Measurements from ENCODE around the gene NLGN3.
"Not testable (repeated sequence)": the region's sequence is repeated elsewhere in the genome, so short reads cannot be mapped to it uniquely, and the experiment has no call there.

The NLGN3 gene

DNA sequence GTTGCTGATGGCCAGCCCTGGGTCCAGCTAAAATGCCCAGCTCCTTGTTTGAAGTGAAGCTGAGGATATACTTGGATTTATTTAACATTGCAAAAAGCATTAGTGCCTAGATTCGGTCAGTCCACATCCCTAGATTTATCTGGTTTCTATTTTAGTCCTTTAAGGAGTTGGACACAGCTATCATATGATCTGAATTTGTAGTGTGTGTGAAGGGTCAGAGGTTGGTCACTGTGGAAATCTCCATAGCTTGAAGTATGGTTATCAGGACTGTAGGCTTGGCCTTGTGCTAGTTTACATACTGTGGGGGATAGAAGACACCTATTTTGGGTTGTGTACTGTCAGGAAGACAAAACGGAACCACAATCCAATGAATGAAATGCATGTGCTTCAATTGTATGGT lies 28.8 kb downstream of the NLGN3 start:
- no peak for DNase-seq

GRCh38 chrX:71174795-71175194 lies 30.2 kb downstream of the NLGN3 start:
- DNase-seq = no peak

- DNase-seq = no peak
These were observed 30.9 kb downstream of the NLGN3 start for GRCh38 chrX:71175531-71175930.

DNA sequence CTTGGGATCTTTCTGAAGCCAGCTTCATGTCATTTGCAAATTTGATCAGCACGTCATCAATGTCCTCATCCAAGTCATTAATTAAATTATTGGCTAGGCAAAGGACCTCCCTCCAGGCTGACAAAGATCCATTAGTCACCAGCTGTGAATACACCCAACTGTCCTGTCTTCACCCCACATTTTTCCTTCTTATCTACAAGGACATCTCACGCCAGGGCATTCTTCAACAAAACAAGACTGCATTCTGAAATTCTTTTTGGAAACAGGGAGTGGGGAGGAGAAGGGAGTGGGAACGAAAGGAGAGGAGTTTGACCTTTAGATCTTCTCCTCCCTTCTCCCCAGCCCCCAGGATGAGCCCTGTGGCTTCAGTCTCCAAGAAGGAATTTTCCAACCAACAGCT lies 32.7 kb downstream of the NLGN3 start:
- no peak for DNase-seq

DNA sequence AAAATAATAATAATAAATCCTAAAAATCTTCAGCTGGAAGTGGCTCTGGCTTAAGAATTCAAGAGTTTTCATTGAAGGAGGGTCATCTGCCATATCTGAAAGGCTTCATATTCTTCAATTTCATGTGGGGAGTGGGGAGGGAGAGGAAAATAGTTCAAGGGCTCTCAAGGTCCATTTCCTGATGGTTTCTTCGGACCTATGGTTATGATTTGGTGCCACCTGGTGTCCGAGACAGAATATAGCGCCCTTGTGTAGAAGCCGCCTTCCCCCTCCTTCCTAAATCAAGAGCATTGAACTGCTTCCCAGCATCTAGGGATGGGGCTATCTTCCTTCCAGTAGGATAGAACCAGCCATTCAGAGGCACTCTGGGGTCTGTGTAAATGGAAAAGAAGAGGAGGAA lies 34.3 kb downstream of the NLGN3 start:
- peak; percentile 35 for DNase-seq

DNA sequence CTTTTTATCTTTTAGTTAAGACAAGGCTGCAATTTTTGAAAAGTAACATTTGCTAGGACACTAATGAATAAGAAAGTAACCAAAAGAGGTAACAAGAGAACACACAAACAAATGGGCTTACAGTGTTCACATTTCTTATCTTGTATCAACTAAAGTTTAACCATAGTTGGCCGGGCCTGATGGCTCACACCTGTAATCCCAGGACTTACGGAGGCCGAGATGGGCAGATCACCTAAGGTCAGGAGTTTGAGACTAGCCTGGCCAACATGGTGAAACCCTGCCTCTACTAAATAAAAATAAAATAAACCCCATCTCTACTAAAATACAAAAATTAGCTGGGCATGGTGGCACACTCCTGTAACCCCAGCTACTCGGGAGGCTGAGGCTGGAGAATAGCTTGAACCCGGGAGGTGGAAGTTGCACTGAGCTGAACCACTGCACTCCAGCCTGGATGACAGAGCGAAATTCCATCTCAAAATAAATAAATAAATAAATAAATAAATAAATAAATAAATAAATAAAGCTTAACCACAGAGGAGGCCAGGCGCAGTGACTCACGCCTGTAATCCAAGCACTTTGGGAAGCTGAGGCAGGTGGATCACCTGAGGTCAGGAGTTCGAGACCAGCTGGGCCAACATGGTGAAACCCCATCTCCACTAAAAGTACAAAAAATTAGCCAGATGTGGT lies 36.1 kb downstream of the NLGN3 start:
- DNase-seq = not testable (repeated sequence)

GRCh38 chrX:71181558-71181909 lies 36.9 kb downstream of the NLGN3 start:
- no peak for DNase-seq

DNA sequence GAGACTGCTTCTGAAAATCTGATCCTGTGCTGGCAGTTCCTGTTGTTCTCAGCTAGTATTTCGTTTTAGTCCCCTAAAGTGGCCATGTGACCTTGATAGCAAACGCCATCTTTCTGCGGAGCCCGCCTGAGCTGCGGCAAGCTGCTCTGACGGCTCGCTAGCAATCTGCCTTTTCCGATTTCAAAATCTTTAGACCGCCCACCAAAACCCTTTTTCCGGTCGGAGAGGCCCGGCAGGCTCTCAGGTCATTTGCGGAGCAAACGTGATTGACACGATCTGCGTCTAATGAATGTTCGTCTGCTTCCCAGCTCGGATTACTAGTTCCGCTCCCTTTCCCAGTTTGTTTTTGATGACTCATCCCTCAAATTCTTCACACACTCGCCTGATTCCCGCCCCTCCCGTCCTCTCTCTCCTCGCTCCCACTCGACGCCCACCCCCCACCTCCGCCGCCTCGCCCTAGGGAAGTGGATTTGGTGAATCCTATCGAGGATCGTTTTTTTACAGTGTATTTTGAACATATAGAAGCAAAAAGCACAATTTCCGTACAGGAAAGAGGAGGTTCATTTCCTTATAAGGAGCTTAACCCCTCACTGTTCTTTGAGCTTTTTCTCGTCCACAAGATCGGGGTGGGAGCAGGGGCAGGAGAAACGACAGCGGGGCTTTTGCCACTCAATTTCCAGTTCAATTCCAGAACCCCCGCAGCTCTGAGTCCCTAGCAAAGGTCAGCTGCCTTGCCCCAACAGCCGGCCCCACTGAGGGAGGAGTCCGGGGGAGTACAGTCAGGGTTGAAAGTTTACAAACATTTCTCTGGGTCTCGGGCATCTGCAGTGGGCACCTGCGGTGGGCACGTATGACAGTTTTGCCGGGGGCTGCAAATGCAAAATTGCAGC lies 37.5 kb downstream of the NLGN3 start:
- peak; percentile 94 for DNase-seq

- no peak for DNase-seq
These were observed 38.2 kb downstream of the NLGN3 start for GRCh38 chrX:71182871-71183270.

DNA sequence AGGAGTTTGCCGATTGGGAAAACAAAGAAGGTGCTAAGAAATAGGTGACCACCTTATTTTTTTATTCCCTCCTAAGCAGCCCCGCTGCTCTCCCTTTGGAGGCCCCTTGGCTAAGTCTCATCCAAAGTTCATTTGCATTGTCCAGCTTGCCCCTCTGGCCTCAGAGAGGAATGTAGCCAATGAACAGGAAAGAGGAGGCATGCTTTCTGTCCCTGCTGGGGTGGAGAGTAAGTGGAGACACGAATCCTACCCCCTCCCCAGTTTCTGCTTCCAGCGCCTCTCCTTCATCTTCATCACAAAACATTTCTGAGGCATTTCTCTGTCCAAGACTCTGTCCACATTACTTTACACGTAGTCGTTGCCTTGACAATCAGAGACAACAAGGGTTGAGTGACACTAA lies 38.7 kb downstream of the NLGN3 start:
- DNase-seq = no peak

- DNase-seq = no peak
These were observed 39.5 kb downstream of the NLGN3 start for GRCh38 chrX:71184092-71184491.

DNA sequence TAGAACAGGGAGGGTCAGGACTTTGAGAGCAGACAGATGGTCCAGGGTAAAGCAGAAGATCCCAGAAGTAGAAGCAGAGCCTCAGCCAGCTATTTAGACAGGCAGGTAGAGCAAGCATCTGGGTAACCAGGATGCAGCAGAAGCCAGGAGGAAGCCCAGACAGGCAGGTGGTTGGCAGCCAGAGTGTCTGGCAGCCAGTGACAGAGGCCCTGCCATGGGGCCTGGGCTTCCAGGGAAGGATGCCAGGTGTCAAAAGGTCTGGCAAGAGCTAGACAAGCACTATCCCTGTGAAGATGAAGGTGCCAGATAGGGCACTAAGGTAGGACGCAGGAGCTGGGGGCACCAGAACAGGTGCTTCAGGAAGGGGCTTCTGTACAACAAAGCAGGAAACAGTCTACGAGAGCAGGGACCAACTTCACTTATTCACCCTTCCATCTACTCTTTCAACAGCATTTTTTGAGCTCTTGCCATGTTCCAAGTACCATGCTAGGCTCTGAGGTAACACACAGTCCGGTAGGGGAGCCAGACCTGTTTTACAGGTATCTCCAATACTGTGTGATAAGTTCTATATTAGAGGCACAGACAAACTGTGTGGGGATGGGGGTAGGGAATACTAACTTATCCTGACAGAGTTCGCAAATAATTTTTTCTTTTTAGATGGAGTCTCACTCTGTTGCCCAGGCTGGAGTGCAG lies 40.3 kb downstream of the NLGN3 start:
- no peak for DNase-seq

GRCh38 chrX:71191248-71191647 lies 46.6 kb downstream of the NLGN3 start:
- no peak for DNase-seq

DNA sequence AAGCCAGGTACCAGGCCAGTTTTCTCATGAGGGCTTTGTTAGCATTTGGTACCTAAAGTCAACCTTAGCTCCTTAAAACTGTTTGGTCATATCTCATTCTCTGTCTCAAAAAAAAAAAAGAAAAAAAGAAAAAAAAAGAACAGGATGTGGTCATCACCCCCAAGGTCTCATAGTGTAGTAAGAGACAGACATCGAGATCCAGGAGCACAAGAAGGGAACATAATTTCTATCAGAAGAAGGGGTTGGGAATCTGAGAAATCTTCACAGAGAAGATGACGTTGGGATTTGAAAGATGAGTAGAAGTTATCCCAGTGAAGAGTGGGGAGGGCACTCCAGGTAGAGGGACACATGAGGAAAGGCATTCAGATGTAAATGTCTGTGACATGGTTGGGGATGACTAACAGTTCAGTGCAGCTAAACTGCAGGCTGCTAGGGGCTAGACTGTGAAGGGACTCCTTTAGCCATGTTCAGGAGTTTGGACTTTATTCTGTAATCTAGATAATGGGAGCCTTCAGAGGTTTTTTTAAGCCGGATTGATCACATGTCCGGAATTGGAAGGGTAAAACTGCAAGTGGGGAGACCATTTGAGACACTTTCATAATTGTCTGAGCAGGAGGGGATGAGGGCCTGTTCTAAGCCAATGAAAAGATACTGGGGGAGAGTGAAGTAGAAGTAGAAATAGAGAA lies 51.5 kb downstream of the NLGN3 start:
- no peak for DNase-seq

- DNase-seq = no peak
These were observed 53.4 kb downstream of the NLGN3 start for GRCh38 chrX:71198066-71198465.

DNA sequence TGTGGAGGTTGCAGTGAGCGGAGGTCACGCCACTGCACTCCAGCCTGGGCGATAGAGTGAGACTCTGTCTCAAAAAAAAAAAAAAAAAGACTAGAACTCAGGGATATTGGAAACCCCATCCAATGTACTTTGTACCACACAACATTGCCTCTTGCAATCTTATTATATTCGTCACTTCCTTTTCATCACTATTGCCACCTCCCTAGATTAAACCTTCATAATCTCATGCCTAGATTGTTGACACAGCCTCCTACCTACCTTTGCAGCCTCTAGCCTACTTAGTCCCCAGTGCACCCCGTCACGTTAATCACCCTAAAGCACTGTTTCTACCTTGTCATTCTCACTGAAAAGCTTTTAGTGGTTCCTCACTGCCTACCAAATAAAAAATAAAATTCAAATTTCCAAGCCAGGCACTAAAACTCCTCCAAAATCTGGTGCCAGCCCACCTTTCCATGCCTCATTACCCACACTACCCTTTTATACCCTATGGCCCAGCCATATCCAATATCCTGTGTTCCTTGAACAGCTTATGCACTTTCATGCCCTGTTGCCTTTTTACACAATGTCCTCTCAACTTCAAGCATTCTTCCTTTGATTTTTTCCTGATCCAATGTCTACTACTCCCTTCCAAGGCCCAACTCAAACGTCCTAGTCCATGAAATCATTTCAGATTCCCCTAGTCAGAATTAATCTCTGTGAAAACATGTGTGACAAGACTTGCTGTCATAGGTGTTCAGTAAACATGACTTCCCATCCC lies 54.8 kb downstream of the NLGN3 start:
- no peak for DNase-seq

GRCh38 chrX:71210816-71211215 lies 66.2 kb downstream of the NLGN3 start:
- DNase-seq = peak; percentile 23

- no peak for DNase-seq
These were observed 67.9 kb downstream of the NLGN3 start for GRCh38 chrX:71212536-71212935.

DNA sequence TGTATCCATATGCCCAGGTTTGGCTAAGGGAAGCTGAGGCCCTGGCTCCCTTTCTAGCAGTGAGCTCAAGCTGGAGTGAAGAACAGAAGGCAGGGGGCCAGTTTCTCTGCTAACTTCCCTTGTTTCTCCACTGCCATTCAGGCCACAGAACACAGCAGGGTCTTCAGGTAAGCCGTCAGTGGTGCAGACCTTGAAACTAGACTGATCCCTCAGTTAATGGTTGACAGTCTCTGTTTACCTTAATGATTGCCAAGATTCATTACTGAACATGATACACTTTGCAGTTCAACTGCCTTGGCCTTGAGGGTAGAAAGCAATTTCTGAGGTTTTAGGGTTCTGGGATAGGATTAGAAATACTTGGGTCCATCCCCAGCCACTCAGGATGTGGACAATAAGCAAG lies 69.5 kb downstream of the NLGN3 start:
- DNase-seq = no peak

DNA sequence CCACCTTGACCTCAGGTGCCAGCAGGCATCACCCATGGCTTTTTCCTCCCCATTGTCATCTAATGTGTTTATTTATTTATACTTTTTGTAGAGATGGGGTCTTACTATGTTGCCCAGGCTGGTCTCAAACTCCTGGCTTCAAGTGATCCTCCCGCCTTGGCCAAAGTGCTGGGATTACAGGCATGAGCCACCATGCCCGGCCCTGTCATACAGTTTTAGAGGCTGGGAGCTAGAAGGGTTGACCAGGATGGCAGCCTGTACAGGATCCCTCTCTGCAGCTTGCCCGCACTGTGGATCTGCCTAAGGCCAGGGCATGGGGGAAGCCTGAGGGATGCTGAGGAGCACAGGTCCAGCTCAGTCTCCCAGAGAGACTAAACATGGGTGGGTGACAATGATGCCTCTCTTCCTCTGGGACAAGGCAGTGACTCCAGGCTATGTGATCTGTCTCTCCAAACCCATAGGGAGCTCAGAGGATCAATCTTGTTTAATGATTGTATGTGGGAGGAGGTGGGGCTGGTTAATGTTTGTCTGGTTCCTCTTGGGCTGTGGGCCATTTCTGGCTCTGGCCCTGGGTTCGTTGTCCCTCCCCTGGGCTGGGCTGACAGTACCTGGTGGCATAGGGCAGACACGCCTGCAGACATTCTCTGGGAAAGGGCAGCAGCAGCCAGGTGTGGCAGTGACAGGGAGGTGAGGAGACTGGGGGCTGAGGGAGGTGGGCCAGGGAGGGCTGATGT lies 70.1 kb downstream of the NLGN3 start:
- no peak for DNase-seq

DNA sequence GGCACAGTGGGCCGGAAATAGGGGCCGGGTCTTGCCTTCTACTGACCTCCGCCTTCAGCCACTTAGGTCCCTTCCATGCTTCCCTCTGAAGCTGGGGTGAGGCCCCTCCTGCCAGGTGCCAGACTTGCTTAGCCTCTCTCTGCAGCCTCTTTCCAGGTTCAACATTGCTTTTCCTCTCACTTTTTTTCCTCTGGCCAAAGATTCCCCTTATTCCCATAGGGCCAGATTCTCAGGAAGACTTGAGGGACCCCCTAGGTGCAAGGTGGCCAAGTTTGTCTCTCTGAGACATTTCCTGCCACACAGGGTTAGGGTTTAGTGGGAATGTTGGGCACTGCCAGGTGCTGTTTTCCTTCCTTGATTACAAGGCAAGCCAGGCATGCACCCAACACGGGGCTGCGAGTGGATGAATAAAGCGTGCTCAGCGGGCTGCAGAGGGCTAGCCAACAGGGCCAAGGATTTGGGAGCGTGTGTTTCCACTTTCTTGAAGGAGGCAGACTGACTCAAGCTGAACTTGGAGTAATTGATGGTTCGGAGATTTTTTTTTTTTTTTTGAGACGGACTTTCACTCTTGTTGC lies 70.8 kb downstream of the NLGN3 start:
- no peak for DNase-seq

All from HCEC 1CT (cell line).